OCI-LY3 (cell line): ENCODE results near the gene MAMDC2.

ENCODE experiments used
- H2AFZ ChIP-seq: fragments of 200-600, 300-600 bp; shearing (Covaris generic); 2 replicates; pipeline ENCODE4 v1.6.0; 2014; ENCODE audit warnings: antibody characterized with exemption, low read depth, low read length
- H3K27ac ChIP-seq: fragments of 200-600, 300-600 bp; sonication (generic); 2 replicates; pipeline ENCODE4 v1.5.1; 2014; ENCODE audit warnings: mild to moderate bottlenecking, low read length, moderate library complexity, mixed read lengths
- H3K27me3 ChIP-seq: fragments of 200-600, 300-600 bp; sonication (generic); 2 replicates; pipeline ENCODE4 v1.6.1; 2014; ENCODE audit warnings: low read depth, low read length, mixed read lengths
- H3K36me3 ChIP-seq: fragments of 200-600, 300-600 bp; sonication (generic); replicated peaks from 2 replicates; pipeline ENCODE3; 2014; ENCODE audit warnings: low read depth, low read length, mixed read lengths
- H3K4me1 ChIP-seq: fragments of 300-600, 200-600 bp; sonication (generic); 2 replicates; pipeline ENCODE4 v1.6.1; 2014; ENCODE audit warnings: low read length, mixed read lengths
- H3K4me2 ChIP-seq: fragments of 200-600, 300-600 bp; sonication (generic); 2 replicates; pipeline ENCODE4 v1.6.1; 2014; ENCODE audit warnings: low read length, mixed read lengths
- H3K4me3 ChIP-seq: fragments of 300-600, 200-600 bp; sonication (generic); 2 replicates; pipeline ENCODE4 v1.5.1; 2014; ENCODE audit warnings: antibody characterized with exemption, mild to moderate bottlenecking, low read length, moderate library complexity
- H3K79me2 ChIP-seq: fragments of 300-600, 200-600 bp; shearing (Covaris generic); 2 replicates; pipeline ENCODE4 v1.6.1; 2014; ENCODE audit warnings: mild to moderate bottlenecking, low read length, mixed read lengths
- H3K9ac ChIP-seq: fragments of 300-600, 200-600 bp; shearing (Covaris generic); 2 replicates; pipeline ENCODE4 v1.6.0; 2014; ENCODE audit warnings: mild to moderate bottlenecking, low read length, moderate library complexity
- H3K9me3 ChIP-seq: fragments of 200-600, 300-600 bp; shearing (Covaris generic); 2 replicates; pipeline ENCODE4 v1.6.1; 2014; ENCODE audit warnings: low read length, mixed read lengths; ENCODE audit not compliant: insufficient read depth
- H4K20me1 ChIP-seq: fragments of 200-600, 300-600 bp; sonication (generic); 2 replicates; pipeline ENCODE4 v1.6.1; 2016; ENCODE audit warnings: low read length, mixed read lengths; ENCODE audit not compliant: insufficient read depth
- EZH2phosphoT487 ChIP-seq: fragments of 200-600 bp; shearing (Covaris generic); IDR thresholded peaks from 2 replicates; pipeline ENCODE4 v1.6.1; 2018; ENCODE audit warnings: antibody characterized with exemption, mixed run types, low read depth
- TF ChIP-seq, protein P1 (sequence below): fragments of 200-600, 300-600 bp; sonication (generic); IDR thresholded peaks from 2 replicates; pipeline ENCODE4 v1.5.1; 2014; ENCODE audit warnings: antibody characterized with exemption, low read length, low read depth

MAMDC2 gene

DNA sequence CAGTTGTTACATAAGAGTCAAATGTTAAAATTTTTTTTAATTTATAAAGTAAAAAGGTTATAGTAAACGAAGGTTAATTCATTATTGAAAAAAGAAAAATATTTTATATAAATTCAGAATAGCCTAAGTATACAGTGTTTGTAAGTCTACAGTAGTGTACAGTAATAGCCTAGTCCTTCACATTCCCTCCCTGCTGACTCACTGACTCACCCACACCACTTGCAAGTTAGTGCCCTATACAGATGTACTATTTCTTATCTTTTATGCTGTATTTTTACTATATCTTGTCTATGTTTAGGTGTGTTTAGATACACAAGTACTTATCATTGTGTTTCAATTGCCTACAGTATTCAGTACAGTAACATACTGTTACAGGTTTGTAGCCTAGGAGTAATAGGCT, 57.6 kb downstream of the MAMDC2 start:
- Histone ChIP-seq H3K27ac (no peak overlapping the region), H3K9me3 (no peaks in the 10 kb centered on the region), H4K20me1 (no peaks in the 10 kb centered on the region), H3K4me3 (no peak overlapping the region), H3K79me2 (no peaks in the 10 kb centered on the region), H3K4me1 (no peaks in the 10 kb centered on the region), H3K36me3 (no peaks in the 10 kb centered on the region), H3K9ac (no peak overlapping the region), H2AFZ (no peak overlapping the region), H3K27me3 (peaks cover 13% of the 10 kb centered on the region), H3K4me2 (no peak overlapping the region)
- TF ChIP-seq, protein P1, sequence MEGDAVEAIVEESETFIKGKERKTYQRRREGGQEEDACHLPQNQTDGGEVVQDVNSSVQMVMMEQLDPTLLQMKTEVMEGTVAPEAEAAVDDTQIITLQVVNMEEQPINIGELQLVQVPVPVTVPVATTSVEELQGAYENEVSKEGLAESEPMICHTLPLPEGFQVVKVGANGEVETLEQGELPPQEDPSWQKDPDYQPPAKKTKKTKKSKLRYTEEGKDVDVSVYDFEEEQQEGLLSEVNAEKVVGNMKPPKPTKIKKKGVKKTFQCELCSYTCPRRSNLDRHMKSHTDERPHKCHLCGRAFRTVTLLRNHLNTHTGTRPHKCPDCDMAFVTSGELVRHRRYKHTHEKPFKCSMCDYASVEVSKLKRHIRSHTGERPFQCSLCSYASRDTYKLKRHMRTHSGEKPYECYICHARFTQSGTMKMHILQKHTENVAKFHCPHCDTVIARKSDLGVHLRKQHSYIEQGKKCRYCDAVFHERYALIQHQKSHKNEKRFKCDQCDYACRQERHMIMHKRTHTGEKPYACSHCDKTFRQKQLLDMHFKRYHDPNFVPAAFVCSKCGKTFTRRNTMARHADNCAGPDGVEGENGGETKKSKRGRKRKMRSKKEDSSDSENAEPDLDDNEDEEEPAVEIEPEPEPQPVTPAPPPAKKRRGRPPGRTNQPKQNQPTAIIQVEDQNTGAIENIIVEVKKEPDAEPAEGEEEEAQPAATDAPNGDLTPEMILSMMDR: no peak
- no peak for TF ChIP-seq EZH2phosphoT487

DNA sequence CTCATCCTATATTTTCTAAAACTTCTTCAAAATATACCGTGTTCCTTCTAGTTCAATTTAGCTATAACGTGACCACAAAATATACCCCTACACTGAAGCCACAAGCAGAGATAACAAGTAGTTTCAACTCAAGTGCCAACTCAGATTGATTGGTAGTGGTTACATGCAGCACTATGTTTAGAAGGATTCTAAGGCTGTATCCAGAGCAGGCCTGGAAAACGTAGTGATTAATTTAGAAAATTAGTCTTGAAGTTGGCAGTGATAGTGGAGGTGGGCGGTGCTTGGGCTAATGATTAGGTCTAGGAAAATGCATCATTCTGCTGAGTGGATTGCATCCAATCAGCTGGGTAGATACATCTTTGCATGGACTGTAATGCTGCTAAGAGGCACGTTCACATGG, 61.5 kb downstream of the MAMDC2 start:
- 0 out of 2 replicates have a peak, but pooled peaks cover 5% of the 10 kb centered on the region for H3K27me3 ChIP-seq
- H3K9me3 ChIP-seq: no peaks in the 10 kb centered on the region
- H3K4me3 ChIP-seq: no peak overlapping the region
- peaks cover 2% of the 10 kb centered on the region for H3K4me1 ChIP-seq
- no peak overlapping the region for H2AFZ ChIP-seq
- H3K9ac ChIP-seq: no peak overlapping the region
- H4K20me1 ChIP-seq: no peaks in the 10 kb centered on the region
- H3K4me2 ChIP-seq: no peak overlapping the region
- TF ChIP-seq EZH2phosphoT487: no peak
- TF ChIP-seq, protein P1: no peak
- no peak overlapping the region for H3K27ac ChIP-seq
- H3K79me2 ChIP-seq: no peaks in the 10 kb centered on the region
- no peaks in the 10 kb centered on the region for H3K36me3 ChIP-seq

DNA sequence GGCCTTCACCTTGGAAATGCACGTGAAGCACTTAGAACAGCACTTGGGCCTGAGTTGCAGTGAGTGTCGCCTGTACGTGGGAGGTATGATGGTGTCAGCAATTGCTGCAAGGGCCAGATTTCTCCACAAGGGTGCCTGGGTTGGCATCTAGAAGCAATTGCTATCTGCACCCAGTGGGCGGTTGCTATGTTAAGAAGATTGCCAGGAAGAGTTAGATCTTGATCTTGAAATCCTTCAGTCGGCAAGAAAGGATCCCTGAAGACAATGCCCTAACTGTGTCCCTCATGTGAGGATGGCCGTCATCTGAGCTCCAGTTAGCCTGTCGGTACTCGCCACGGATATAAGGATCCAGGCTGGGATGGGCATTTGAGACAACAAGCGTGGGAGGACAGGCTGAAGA, 62.9 kb downstream of the MAMDC2 start:
- Histone ChIP-seq H3K79me2 (no peaks in the 10 kb centered on the region), H3K9me3 (no peaks in the 10 kb centered on the region), H2AFZ (no peak overlapping the region), H3K4me2 (no peak overlapping the region), H3K36me3 (no peaks in the 10 kb centered on the region), H3K4me3 (no peak overlapping the region), H3K4me1 (peaks cover 16% of the 10 kb centered on the region), H3K27ac (no peak overlapping the region), H3K9ac (no peak overlapping the region), H3K27me3 (0 out of 2 replicates have a peak, but pooled peaks cover 5% of the 10 kb centered on the region), H4K20me1 (no peaks in the 10 kb centered on the region)
- TF ChIP-seq, protein P1: no peak
- TF ChIP-seq EZH2phosphoT487: no peak

DNA sequence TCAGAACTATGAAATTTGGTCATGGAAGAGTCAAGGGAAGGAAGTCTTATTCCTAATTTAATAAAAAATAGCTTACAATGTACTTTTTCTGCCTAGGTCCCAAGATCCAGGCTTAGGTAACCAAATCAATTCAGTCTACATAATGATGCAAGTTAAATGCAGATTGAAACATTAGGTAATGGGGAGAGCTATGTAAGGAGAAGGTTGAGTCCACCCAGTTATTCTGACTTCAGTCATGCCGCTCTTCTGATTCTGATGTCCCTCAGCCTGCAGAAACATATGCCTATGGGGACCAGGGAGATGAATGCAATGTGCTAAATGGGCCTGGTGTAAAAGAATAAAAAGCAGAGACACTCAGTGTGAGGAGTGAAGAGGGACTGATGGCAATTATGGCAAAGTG, 63.9 kb downstream of the MAMDC2 start:
- H3K9me3 ChIP-seq: no peaks in the 10 kb centered on the region
- TF ChIP-seq, protein P1: no peak
- TF ChIP-seq EZH2phosphoT487: no peak
- H3K27me3 ChIP-seq: 0 out of 2 replicates have a peak, but pooled peaks cover 5% of the 10 kb centered on the region
- no peak overlapping the region for H3K4me3 ChIP-seq
- H3K79me2 ChIP-seq: no peaks in the 10 kb centered on the region
- H3K4me2 ChIP-seq: no peak overlapping the region
- peaks cover 17% of the 10 kb centered on the region for H3K4me1 ChIP-seq
- H3K27ac ChIP-seq: no peak overlapping the region
- no peaks in the 10 kb centered on the region for H3K36me3 ChIP-seq
- H4K20me1 ChIP-seq: no peaks in the 10 kb centered on the region
- H3K9ac ChIP-seq: no peak overlapping the region
- no peak overlapping the region for H2AFZ ChIP-seq
